Measurements from ENCODE around the gene KIF2A. TPM values are rescaled to one million over a fixed set of nuclear protein-coding genes. Genes with fewer than 3 reads are reported as not detected.
A peak's percentile ranks its signal among the peaks of the same experiment; 100 is the strongest.

The KIF2A gene
- total RNA-seq, 1 experiment from 2014 or later = 58.1 TPM

- DNase-seq (ENCODE audit: low read depth) = no peak
Measured at GRCh38 chr5:62385131-62385530, 79.1 kb downstream of the KIF2A start.

GRCh38 chr5:62385816-62386400 is 79.9 kb downstream of the KIF2A start:
- DNase-seq (ENCODE audit: low read depth) = no peak

DNA sequence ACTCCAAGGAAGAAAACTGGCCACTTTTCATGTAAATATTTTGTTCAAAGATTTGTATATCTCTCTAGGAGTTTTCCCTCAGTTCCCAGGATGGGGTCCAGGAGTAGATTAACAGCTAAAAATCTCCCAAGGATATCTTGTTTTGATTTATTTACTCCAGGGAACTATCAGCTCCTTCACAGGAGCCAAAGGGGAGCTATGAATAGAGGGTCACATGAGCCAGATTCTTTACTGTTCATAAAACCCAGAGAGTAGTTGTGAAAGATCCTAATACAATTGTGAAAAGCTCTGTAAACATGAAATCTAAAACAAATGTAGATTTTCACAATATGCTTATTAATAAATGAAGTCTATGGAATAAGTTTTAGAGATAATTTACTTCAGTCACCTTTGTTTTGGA is 80.8 kb downstream of the KIF2A start:
- peak; percentile 9 for DNase-seq (ENCODE audit: low read depth)

- peak; percentile 12 for DNase-seq (ENCODE audit: low read depth)
Measured at GRCh38 chr5:62395210-62395950, 89.4 kb downstream of the KIF2A start.

- peak; percentile 98 for DNase-seq (ENCODE audit: low read depth)
Measured at GRCh38 chr5:62403411-62404250, 97.6 kb downstream of the KIF2A start, which contains the start of gene DIMT1. Gene DIMT1 (minus strand): TSS chr5:62403905. CDS start chr5:62403772, 133 bp downstream.

- peak; percentile 99 for DNase-seq (ENCODE audit: low read depth)
Measured at GRCh38 chr5:62412549-62413329, 106.7 kb downstream of the KIF2A start, which contains the start of gene IPO11. Gene IPO11 (plus strand): TSS chr5:62412763. CDS start chr5:62437280, 24,517 bp downstream.

- DNase-seq (ENCODE audit: low read depth) = no peak
Measured at GRCh38 chr5:62413711-62414110, 107.7 kb downstream of the KIF2A start.

DNA sequence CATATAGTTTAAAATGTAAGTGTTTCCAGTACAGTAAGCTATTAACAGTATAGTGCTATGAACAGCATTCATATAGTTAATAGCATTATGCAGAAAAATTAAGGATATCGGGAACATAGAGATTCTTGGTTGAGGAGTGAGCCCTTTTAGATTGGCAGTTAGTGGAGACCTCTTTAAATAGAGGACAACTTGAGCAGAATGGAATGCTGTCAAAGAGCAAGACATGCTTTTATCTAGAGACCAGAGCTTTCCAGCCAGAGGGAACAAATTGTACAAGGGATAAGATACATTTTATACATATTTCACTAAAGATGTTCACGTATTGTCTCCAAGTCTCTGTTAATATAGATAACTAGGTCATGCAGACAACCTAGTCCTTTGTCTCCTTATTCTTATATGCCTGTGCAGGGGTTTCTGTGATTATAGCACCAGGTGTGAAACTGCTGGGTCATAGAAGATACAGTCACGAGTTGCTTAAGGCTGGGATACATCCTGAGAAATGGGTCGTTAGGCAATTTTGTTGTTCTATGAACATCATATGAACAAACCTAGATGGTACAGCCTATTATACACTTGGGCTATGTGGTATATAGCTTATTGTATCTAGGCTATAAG is 112.6 kb downstream of the KIF2A start:
- no peak for DNase-seq (ENCODE audit: low read depth)

DNA sequence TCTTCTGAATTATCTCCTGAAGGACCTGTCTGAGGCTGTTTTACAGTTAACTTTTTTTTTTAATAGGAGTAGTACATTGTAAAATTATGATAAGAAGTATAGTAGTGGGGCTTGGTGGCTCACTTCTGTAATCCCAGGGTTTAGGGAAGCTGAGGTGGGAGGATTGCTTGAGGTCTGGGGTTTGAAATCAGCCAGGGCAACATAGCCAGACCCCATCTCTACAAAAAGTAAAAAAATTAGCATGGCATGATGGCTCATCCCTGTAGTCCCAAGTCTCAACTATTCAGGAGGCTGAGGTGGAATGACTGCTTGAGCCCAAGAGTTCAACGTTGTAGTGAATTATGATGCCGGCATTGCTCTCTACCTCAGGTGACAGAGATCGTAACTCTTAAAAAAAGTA is 113.6 kb downstream of the KIF2A start:
- no peak for DNase-seq (ENCODE audit: low read depth)

DNA sequence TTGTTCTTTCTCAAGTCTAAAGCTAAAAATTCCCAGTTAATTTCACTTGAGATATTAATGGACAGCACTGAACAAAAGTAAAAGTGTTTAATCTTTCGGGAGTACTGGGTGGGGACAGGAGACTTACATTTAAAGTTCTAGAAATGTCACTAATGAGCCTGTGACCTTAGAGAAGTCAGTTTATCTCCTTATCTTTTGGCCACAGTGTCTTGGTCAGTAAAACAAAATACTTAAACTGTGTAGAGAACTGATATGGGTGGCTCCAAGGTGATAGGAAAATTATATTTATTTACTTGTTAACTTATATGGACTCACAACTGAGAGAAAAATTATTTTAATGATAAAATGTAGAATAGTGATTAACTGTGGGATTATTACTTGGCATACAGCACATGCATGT is 115.4 kb downstream of the KIF2A start:
- DNase-seq (ENCODE audit: low read depth) = no peak

DNA sequence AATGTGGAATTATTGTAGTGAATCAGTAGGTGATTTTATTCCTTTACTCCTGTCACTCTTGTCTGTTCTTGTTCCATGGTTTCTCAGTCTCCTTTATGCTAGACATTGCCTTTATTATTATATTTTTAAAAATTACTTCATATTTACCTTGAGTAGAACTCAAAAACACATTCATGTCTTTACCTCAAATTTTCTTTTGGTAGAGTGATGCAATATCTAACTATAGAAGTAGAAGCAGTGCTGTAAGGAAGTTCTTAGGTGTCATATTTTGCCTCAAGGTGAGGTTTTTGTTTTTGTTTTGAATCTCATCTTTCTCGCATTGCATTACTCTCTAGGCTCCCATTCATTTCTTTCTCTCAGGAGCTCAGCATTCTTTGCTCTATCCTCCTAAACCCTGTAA is 118.8 kb downstream of the KIF2A start:
- DNase-seq (ENCODE audit: low read depth) = no peak

DNA sequence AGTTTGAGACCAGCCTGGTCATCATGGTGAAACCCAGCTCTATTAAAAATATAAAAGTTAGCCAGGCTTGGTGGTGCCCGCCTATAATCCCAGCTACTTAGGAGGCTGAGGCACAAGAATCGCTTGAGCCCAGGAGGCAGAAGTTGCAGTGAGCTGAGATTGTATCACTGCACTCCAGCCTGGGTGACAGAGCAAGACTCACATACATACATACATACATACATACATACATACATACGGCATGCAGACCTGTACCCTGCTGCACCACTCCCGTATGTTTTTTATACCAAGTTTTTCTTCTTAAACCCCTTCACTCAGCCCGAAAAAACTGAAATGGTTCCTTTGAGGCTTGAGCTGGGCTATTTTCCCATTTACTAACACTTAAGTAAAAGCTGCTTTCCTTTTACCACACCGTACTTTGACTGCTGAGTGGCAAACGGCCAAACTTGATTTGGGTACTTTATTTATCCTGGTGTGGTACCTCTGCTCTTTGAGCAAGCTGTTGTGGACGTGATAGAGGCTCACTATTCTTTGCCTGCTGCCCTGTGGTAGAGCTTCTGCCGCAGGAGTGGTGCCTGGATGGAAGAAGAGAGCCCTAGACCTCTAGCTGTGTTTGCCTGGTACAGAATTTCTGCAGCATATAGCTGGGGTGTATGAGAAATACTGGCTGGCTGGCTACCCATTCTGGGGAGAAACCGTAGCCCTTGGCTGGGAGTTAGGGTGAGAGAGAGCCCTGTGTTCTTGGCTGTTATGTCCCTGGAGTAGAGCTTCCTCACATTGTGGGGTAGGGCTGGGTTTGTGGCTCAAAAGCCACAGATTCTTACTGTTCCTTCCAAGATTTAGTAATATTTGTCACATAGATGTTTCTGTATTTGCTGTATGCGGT is 126.0 kb downstream of the KIF2A start:
- peak; percentile 48 for DNase-seq (ENCODE audit: low read depth)

DNA sequence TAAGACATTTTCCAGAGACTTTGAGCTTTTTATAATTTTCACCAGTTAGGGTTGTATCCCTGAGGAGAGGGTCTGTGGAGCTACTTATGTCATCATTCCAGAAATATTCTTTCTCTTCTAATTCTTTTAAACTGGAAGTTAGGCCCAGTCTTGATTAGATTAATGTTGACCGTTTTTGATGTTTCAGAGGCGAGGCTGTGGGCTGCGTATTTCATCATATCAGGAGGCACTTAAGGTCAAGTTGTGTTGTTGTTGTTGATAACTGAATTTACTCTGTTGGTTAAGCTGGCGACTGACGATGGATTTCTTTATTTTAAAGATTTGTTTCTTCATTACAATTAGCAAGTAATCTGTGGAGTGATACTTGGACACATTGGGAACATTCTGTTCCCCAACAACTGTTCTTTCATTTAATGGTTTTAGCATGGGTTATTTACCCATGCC is 126.6 kb downstream of the KIF2A start:
- DNase-seq (ENCODE audit: low read depth) = peak; percentile 46

Other genes starting within 250 kb of the KIF2A start
- 38.3 and 39.5 TPM in 2 replicates for gene DIMT1, start 97.7 kb downstream of the KIF2A start, total RNA-seq (2014; rRNA removed)
- gene IPO11, start 106.6 kb downstream of the KIF2A start, total RNA-seq (2014; rRNA removed) = 26.8 and 29.3 TPM in 2 replicates